HG02970 (cell line): Measurements from ENCODE around the gene NCK1.
"Not testable (repeated sequence)": the region's sequence is repeated elsewhere in the genome, so short reads cannot be mapped to it uniquely, and the experiment has no call there.

ENCODE experiments used
- ATAC-seq: cut with Tn5 transposase; IDR thresholded peaks from one replicate; pipeline ENCODE4 v1.9.1; 2021; ENCODE audit warnings: mild to moderate bottlenecking, moderate library complexity, moderate number of reproducible peaks; ENCODE audit not compliant: unreplicated experiment, low FRiP score

The NCK1 gene

GRCh38 chr3:136979204-136979603, 117.2 kb downstream of the NCK1 start:
- no peak for ATAC-seq

DNA sequence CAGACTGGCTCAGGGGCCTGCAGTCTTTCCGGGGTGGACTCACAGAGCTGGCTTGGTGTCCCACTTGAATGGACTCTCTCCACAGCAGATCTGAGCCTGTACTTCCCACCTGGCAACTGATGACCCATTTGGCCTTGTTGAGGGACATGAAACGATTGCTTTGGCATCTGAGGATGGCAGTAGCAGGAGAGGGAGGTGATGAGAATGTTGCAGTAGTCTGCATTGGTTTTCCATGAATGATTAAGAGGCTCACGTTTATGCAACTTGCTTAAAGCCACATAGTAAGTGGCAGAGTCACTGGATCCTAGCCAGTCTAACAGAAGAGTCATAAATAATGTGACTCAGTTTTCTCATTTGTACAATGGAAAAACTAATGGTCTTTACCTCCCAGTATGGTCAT, 117.7 kb downstream of the NCK1 start:
- ATAC-seq = no peak

DNA sequence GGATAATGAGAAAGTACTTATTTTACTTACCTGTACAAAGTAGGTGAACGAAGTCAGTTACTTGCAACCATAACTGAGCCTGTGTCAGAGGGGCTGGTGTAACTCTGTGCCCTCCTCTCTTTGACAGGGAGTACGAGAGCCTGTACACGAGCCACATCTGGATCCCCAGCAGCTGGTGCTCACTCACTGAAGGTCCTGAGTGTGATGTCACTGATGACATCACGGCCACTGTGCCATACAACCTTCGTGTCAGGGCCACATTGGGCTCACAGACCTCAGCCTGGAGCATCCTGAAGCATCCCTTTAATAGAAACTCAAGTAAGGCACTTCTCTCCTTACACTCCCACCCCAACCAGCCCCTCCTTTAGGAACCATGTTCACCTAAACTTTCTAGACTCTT, 120.0 kb downstream of the NCK1 start:
- ATAC-seq = no peak

- no peak for ATAC-seq
Measured at GRCh38 chr3:136982520-136983138, 120.6 kb downstream of the NCK1 start.

DNA sequence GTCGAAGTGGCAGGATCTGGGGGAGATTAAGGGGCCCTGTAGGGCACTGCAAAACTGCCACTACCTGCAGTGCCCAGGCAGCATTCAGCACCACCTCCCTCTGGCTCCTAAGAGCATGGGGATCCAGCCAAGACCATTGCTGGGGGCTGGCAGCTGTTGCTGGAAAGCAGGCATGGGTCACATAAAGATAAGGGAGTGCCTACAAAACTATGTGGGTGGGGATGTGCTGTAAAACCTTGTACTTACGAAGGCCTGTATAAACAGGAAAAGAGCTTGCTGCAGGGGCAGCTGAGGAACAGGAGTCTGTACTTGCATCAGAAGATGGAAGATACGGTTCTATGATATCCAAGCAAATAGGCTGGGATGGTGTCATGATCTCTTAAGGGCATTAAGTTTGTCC, 122.8 kb downstream of the NCK1 start:
- no peak for ATAC-seq

DNA sequence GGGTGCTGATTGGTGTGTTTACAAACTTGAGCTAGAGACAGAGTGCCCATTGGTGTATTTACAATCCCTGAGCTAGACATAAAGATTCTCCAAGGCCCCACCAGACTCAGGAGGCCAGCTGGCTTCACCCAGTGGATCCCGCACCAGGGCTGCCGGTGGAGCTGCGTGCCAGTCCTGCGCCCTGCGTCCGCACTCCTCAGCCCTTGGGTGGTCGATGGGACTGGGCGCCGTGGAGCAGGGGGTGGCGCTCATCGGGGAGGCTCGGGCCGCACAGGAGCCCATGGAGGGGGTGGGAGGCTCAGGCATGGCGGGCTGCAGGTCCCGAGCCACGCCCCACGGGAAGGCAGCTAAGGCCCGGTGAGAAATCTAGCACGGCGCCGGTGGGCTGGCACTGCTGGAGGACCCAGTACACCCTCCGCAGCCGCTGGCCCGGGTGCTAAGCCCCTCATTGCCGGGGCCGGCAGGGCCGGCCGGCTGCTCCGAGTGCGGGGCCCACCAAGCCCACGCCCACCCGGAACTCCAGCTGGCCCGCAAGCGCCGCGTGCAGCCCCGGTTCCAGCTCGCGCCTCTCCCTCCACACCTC, 125.5 kb downstream of the NCK1 start:
- ATAC-seq = not testable (repeated sequence)

GRCh38 chr3:136988651-136989050, 126.6 kb downstream of the NCK1 start:
- ATAC-seq = no peak

- ATAC-seq = no peak
Measured at GRCh38 chr3:136989781-136990524, 127.9 kb downstream of the NCK1 start.

DNA sequence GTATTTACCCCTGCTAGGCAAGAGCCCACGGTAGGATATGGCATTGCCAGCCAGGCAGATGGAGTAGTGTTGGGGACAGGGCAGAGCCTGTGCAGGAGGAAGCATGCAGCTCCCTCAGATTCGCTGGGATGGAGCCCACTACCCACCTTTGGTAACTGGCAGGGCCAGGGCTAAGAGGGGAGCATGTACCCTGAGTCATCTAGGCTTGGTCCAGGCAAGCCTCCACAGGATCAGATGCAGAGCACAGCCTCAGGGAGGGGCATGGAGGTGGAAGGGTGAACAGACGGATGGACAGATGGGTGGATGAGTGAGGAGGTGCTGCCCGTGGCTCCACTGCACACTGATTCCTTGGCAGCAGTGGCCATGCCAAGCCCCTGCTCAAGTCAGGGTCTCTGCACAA, 128.8 kb downstream of the NCK1 start:
- ATAC-seq = no peak

DNA sequence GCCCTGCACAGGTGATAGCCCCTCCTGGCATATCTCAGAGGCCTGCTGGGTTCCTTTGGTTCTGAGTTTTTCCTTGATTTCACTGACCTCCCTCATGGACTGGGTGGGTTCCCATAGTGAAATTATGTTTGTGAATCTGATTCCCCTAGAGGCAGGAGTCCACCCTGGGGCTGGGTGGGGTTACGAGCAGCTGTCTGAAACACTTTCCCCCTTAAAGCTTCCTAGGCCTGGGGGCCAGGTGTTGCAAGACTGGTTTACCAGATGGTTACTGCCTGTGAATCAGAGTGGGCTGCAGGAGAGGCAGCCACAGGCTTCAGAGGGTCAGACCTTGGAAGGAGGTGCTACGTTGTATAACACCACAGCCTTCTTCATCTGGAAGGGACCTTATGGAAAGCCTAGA, 130.1 kb downstream of the NCK1 start:
- no peak for ATAC-seq

- ATAC-seq = no peak
Measured at GRCh38 chr3:136994772-136995516, 132.9 kb downstream of the NCK1 start.

GRCh38 chr3:136995652-136996051, 133.6 kb downstream of the NCK1 start:
- ATAC-seq = no peak
